Measurements from ENCODE around the gene OGDHL. TPM values are rescaled to one million over a fixed set of nuclear protein-coding genes. Genes with fewer than 3 reads are reported as not detected.

Gene OGDHL
- total RNA-seq, 1 experiment from 2014 or later, result 0.08 TPM

DNA sequence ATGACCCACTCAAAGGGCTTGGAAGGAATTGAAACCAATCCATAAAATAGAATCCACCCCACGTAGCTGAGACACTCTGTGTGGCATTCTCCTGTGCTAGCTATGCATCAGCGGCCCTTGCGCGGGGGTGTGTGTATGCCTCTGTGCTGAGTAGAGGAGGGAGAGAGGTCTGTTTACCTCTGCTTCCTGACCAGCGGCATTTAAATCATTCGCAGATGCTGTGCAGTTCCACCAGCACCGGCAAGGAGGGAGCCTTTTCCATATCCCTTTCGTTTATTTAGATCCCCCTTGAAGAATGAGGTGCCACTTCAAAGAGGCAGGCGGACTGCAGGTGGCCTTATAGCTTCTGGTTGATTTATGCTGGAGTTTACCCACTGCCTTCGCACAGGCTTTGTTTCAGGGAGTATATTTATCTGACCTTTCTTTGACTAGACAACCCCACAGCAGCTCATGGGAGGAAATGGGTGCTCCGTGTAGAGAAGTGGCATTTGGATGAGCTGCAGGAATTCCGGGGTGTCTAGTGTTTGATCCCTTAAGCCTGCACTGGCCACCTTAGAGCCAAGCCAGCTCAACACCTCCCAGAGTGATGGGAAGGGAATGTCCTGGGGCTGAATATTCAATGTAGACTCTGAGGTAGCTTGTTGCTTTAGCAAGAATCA lies 71.3 kb downstream of the OGDHL start:
- no peak for DNase-seq (ENCODE audit: low spot score)

DNA sequence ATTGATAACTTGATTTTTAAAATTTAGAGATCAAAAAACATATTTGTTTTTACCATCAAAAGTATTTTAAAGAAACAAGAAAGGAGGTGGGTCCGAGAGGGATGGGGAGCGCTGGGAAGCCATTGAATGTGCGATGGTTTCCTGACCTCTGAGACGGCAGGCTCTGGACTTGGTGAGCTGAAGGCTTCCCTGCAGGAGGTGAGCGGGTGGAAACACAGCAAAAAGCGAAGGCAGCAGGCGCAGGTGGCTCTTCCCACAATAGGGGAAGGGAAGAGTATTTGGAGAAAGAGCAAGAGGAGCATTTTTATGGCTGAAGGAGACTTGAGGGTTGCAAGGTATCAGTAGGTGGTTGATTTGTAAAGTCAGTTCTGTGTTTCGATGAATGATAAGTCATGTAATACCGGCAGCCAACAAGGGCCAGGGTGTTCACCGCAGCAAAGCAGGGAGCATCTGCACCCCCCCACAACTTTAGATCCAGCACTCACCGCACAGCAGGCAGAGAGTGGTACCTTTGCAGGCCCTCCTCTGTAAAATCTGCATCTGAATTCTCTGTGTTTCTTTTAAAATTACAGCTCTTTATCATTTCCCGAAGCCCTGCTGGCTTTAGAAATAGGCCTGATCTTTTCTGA lies 72.1 kb downstream of the OGDHL start:
- no peak for DNase-seq (ENCODE audit: low spot score)

DNA sequence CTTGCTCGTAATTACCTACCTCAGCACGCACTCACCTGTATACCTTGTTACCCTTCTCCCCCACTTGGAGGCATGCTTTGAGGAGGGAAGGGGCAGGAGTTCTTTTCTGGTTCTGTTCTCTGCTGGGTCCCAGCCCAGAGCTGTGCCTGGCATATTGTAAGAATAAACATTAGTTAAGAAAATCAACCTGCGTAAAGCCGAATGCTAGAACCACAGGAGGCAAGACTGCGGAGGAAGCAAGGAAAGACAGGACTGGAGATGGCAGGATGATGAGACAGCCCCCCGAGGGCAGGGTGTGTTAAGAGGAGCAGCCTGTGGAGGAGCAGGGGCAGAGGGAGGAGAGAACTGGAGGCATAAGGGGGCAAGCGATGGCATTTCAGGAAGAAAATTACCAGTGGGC lies 73.2 kb downstream of the OGDHL start:
- DNase-seq (ENCODE audit: low spot score), result no peak

DNA sequence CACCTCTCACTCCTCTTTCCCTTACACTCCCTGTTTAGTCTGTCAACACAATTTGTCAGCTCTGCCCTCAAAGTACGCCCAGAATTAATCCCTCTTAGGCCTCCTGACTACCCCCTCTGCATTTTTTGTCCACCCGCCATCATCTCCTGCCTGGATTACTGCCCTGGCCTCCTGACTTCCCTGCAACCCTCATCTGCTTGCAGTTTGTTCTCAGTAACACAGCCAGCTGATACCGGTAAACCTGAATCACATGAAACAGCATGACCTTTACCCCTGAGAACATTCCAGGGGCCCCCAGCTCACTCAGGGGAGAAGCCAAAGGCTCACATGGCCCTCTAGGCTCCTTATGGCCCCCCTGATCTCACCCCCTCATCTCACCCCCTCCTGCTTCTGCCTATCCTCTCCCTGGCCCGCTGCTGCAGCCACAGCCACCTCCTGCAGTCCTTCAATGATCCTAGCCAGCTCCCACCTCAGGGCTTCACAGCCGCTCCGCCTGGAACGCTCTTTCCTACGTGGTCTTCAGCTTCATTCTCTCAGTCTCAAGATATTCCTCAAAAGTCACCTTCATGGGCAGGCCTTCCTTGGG lies 73.8 kb downstream of the OGDHL start:
- no peak for DNase-seq (ENCODE audit: low spot score)

DNA sequence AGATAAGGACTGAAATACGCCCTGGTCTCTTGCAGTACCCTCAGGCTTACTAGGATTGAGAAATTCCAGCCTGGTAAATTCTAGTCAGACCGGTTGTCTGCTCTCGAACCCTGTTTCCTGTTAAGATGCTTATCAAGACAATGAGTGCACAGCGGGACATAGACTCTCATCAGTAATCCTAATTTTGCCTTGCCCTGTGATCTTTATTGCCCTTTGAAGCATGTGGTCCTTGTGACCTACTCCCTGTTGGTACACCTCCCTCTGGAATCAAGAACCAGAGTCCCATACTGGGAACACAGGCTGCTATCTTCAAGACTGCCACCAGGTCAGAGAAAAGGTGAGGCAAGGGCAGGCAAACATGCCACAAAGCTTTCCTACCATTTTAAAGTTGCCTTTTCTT lies 75.5 kb downstream of the OGDHL start:
- no peak for DNase-seq (ENCODE audit: low spot score)

Other genes starting within 250 kb of the OGDHL start
- gene ERCC6, start 223.2 kb downstream of the OGDHL start, total RNA-seq (2014; rRNA removed; shearing (Covaris generic)), result 4.2 and 5.3 TPM in 2 replicates
- not detected in 2 replicates for gene SLC18A3, start 152.0 kb downstream of the OGDHL start, total RNA-seq (2014; rRNA removed; shearing (Covaris generic))
- not detected in 2 replicates for gene CHAT, start 148.3 kb downstream of the OGDHL start, total RNA-seq (2014; rRNA removed; shearing (Covaris generic))
- not detected in 2 replicates for gene C10orf53, start 82.7 kb downstream of the OGDHL start, total RNA-seq (2014; rRNA removed; shearing (Covaris generic))
- gene PARG, start 179.7 kb upstream of the OGDHL start, total RNA-seq (2014; rRNA removed; shearing (Covaris generic)), result 22.8 TPM in 2 replicates
- 12.6 and 19.5 TPM in 2 replicates for gene TIMM23B, start 179.7 kb upstream of the OGDHL start, total RNA-seq (2014; rRNA removed; shearing (Covaris generic))
- 11.3 and 12.3 TPM in 2 replicates for gene AGAP6, start 226.1 kb upstream of the OGDHL start, total RNA-seq (2014; rRNA removed; shearing (Covaris generic))